Measurements from ENCODE around the gene PLA2G4A.

PLA2G4A gene

DNA sequence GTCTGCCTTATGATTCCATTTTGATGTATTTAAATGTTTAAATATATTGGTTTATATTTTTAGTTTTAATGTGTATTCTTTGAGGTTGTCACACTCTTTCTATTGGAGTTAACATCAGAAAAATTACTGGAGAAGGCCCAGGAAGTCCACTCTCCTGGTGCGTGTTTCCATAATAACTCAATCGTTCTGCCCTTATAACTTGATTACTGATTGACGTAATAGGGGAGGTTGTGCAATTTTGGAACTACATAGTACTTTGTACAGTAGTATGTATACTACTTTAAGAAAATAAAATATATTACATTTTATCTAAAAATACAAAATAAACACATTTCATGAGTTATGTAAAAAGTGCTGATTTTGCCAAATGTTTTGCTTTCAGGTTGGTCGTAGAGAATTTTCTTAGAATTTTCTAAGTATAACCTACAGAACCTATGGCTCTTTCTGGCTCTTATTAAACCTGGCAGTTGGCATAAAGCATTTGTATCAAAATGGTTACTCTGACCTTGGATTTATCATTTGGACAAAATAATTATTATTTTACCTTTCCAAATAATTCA lies 5.7 kb downstream of the PLA2G4A start:
- DNase-seq (ENCODE audit: low read depth in 2 of 2): no peak

DNA sequence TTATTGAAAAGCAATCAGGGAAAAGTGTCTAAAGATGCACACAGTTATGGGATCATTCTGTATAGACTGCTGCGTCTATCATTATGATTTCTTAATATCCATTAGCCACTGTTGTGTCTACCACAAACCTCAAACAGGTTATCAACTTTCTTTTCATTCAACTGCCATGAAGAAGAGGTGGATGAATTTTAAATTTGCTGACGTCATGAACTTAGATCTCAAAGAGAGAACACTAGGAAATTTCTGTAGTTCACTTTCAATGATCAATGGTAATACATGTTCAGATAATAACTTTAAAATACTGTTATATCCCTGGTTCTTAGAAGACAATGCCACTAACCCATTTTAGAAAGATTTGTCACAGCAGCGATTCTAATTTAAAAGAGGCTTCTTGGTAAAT lies 6.7 kb downstream of the PLA2G4A start:
- DNase-seq (ENCODE audit: low read depth in 2 of 2): no peak

GRCh38 chr1:186837806-186838205 lies 9.1 kb downstream of the PLA2G4A start:
- DNase-seq (ENCODE audit: low read depth in 2 of 2): no peak

- no peak for DNase-seq (ENCODE audit: low read depth in 2 of 2)
Measured at GRCh38 chr1:186838380-186839040, 9.8 kb downstream of the PLA2G4A start.

DNA sequence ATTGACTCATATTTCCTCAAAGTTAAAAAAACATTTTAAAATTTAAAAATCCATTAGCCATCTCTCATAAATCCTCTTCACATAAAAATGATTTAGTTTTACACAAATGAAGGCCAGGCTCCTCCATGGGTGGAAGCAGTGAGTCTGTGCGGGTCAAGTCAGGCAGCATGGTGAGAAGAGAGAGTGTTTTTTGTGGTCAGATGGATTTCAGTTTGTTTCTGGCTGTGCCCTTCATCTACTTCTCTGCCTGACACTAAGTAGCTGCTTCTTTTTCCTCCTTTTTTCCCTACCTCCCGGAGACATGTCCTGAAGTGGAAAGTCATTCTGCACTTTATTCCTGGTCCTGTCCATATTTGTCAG lies 10.3 kb downstream of the PLA2G4A start:
- no peak for DNase-seq (ENCODE audit: low read depth in 2 of 2)

GRCh38 chr1:186841599-186841998 lies 12.8 kb downstream of the PLA2G4A start:
- DNase-seq (ENCODE audit: low read depth in 2 of 2): no peak

GRCh38 chr1:186842547-186842946 lies 13.8 kb downstream of the PLA2G4A start:
- no peak for DNase-seq (ENCODE audit: low read depth in 2 of 2)

DNA sequence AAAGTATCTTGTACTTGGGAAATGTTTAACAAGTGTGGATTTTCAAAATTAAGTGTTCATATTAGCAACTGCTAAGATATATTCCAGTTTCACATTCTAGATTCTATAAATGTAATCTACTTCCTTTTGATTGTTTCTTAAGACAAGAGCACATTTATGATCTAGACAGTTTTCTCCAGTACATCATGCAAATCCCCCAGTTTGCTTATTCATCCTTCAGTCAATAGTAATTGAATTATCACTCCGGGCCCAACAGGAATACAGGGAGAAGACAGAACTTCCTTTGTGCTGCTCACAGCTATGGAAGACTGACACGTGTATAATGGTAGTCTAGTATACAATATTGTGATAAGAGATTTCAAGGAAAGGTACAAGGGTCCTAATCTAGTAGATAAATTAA lies 14.5 kb downstream of the PLA2G4A start:
- DNase-seq (ENCODE audit: low read depth in 2 of 2): no peak

DNA sequence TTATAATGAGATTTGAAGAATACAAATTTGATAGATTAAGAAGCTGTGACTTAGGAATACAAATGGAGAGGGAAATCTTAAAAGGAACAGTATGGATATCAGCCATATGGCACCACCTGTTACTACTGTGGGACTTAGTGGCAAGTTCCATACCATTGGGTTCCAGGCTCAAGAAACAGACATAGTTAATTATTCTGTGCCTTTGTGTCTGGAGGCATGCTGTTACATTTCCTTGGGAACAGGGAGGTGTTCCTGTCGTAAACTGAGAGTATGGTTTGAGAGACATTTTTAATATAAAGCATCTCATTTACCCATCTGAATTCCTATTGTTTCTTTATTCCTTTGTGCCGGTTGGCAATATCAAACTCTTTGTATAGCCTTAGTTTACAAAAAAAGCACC lies 15.2 kb downstream of the PLA2G4A start:
- DNase-seq (ENCODE audit: low read depth in 2 of 2): no peak

DNA sequence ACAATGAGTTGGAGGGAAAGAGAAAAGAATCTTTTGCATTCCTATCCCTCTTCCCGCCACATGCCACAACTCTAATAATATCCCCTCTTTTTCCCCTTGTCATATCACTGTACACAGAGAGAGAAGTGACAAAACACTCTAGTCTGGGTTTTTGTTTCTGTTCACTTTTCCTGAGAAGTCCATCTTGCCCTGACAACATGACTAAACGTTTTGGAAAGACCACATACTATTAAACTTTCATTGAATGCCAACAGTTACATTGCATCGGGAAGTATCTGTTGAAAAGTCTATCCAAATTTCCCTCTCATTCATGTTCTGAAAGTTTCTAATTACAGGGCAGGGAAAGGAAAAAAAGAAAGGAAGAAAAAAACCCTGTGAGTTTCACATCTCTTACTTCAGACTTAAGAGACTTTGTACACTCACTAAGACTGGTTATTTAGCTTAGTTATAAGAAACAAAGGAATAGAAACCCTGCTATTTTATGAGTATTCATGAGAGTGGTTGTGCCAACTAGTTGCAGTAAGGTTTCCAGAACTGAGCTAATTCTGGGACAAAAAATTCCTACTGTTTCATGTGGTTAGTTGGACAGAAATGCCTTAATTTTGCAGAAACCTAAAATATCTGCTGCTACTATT lies 16.9 kb downstream of the PLA2G4A start:
- DNase-seq (ENCODE audit: low read depth in 2 of 2): no peak

GRCh38 chr1:186848509-186849130 lies 19.9 kb downstream of the PLA2G4A start:
- DNase-seq (ENCODE audit: low read depth in 2 of 2): no peak

GRCh38 chr1:186849271-186849671 lies 20.5 kb downstream of the PLA2G4A start:
- DNase-seq (ENCODE audit: low read depth in 2 of 2): no peak

- DNase-seq (ENCODE audit: low read depth in 2 of 2): no peak
Measured at GRCh38 chr1:186849826-186850225, 21.1 kb downstream of the PLA2G4A start.

GRCh38 chr1:186854102-186854501 lies 25.4 kb downstream of the PLA2G4A start:
- DNase-seq (ENCODE audit: low read depth in 2 of 2): no peak

DNA sequence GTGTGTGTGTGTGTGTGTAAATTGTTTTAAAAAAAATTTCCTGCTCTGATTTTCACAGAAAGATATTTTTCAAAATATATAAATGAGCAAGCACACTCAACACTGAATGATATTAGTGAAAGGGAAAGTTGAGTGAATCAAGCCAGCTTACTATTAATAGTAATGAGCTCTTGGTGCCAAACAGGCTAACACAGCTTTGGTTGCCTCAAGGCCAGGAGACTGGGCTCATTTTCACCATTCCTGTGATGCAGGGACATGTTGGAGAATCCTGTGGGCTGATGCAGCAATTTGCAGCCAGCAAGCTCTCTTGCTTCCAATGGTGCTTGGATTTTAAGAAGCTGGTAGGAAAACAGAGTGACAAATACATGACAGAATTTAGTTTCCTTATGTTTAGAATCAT lies 30.2 kb downstream of the PLA2G4A start:
- DNase-seq (ENCODE audit: low read depth in 2 of 2): no peak

DNA sequence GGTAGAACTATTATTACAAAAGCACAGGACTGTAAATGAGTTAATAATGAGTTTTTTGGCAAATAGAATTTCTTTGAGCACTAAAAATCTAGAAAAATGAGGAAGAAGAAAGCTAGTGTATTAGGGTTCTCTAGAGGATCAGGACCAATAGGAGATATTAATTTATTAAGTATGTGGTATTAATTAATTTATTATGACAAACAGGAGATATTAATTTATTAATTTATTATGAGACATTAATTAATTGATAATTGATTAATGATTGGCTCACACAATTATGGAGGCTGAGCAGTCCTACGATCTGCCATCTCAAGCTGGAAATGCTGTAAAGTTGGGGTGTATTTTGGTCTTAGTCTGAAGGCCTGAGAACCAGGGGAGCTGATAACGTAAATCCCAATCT lies 31.2 kb downstream of the PLA2G4A start:
- no peak for DNase-seq (ENCODE audit: low read depth in 2 of 2)

- no peak for DNase-seq (ENCODE audit: low read depth in 2 of 2)
Measured at GRCh38 chr1:186864296-186864695, 35.5 kb downstream of the PLA2G4A start.

DNA sequence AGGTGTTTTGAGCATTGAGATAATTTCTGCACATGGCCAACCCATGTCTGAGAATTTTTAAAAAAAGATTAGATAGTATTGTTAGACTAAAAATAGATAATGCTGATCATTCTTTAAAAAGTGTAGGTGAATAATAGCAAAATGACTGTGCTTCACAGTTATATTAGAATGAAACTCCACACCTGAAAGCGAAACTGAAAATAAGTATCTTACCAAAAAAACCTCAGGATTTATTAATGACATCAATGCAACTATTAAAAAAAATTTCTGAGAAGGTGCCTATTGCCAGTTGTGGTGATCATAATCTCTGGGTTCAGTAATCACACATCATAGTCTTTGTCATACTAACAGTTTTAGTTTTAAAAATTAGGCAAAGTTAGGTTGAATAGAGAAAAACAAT lies 36.5 kb downstream of the PLA2G4A start:
- DNase-seq (ENCODE audit: low read depth in 2 of 2): no peak

DNA sequence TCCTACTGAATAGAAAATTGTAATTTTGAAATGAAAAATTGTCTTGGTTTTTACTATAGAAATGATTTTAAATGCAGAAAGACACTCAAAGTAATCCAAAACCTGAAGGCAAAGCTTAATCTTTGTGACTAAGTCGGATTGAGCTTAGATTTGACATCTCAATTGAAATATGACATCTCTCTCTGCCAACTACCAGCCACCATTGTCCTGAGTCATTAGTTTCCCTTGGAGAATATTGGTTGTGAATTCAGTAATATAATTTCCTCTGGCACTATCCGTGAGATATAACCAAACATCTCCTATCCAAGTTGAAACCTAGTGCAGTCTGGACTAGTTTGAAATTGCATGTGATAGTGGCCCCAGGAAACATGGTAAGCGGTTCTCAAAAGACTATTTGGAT lies 37.1 kb downstream of the PLA2G4A start:
- no peak for DNase-seq (ENCODE audit: low read depth in 2 of 2)

GRCh38 chr1:186869526-186870228 lies 40.9 kb downstream of the PLA2G4A start:
- DNase-seq (ENCODE audit: low read depth in 2 of 2): no peak

GRCh38 chr1:186871784-186872183 lies 43.0 kb downstream of the PLA2G4A start:
- no peak for DNase-seq (ENCODE audit: low read depth in 2 of 2)

DNA sequence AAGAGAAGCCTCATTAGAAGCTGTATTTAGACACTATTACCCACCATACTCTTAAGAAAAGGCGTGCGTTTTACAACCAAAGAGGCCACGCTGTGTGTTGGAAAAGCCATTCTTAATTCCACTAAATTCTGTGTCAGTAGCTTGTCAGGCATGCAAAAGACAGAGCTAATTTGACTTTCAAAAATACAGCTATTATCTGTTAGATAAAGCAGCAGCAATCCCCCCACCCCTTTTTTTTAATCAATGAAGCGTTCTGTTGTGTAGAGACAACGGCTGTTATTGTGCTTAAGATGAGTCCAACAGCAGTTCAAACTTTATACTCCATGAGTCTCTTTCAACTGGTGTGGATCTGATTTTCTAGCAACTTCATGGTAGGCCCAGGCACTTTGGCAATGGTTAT lies 43.5 kb downstream of the PLA2G4A start:
- DNase-seq (ENCODE audit: low read depth in 2 of 2): no peak

- no peak for DNase-seq (ENCODE audit: low read depth in 2 of 2)
Measured at GRCh38 chr1:186873687-186874086, 44.9 kb downstream of the PLA2G4A start.

Data from stimulated activated CD8-positive, alpha-beta memory T cell treated with anti-CD3 and anti-CD28 coated beads, Interleukin-2, amount 100 ng/mL, for 48 hours (primary cell).